SKM-1 (cell line): ENCODE results near the gene SPOUT1.

Experiments
- DNase-seq: peaks from one replicate; lab custom pipeline; 2025; ENCODE audit not compliant: unreplicated experiment; lab: John Stamatoyannopoulos, UW

Gene SPOUT1

DNA sequence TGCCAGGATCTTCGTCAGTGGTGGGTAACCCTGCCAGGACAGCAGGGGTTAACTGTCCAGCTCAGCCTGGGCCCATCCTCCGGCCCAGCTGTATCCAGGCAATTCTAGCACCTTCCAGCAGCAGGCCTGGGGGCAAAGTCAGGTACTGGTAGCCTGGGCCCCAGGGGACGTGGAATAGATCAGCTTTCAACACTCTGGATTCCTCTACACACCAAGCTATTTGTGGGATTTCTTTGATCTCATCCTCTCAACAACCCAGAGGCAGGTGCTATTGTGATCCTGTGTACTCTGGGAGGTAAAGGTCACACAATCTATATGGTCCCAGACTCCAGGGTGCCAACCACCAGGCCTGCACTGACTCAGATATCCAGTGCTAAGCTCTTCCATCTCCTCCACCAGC lies 8.7 kb upstream of the SPOUT1 start:
- no peak for DNase-seq

DNA sequence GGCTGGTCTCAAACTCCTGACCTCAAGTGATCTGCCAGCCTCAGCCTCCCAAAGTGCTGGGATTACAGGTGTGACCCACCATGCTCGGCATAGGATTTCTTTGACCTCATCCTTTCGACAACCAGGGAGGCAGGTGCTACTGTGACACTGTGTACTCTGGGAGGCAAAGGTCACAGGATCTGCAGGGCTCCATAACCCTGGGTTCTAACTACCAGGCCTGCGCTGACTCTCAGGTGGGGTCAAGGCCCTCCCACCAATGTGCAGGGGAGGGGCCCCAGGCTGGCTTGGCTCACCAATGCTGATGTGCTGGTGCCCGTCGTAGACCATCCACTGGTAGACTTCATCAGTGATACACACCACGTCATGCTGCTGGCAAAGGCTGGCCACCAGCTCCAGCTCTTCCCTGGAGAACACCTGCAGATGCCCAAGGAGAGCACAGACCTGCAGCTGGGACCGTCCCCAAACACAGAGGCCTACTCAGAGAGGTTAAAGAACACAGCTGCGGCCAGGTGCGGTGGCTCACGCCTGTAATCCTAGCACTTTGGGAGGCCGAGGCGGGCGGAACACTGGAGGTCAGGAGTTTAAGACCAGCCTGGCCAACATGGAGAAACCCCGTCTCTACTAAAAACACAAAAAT lies 7.0 kb upstream of the SPOUT1 start:
- no peak for DNase-seq

DNA sequence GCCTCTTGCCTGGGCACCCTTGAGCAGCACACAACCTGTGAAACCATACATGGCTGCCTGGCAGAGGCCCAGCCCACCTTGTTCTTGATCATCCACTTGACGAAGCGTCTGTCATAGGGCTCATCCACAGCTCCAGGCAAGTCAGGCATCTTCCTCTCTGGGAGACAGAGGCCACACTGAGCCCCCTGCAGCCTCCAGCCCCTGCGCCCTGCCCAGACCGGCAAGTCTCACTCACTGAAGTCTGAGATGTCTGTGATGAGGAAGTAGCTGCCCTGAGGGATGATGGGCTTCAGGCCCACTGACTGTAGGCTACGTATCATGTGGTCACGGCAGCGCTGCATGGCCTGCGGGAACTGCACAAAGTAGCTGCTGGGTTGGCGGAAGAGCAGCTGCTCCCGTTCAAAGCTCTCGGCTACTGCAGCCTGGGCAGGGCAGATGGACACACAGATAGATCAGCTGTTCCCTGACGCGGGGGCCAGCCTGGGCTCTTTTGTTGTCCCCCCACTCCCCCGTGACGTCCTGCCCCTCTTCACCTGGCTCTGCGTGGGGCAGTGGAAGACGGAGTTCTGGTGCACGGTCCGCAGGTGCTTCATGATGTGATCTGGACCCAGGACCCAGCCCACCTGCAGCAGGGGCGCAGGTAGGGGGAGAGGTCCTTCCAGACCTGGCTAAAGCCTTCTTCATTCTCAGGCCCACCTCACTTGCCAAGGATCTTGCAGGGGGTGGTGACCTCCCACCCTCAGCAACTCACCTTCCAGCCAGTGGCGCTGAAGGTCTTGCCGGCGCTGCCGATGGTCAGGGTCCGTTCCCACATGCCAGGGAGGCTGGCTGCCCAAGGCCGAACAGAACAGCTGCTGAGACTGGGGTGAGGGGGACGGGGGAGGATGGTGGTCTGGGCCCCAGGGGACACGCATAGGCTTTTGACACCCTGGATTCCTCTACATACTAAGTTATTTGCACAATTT lies 5.9 kb upstream of the SPOUT1 start:
- no peak for DNase-seq

DNA sequence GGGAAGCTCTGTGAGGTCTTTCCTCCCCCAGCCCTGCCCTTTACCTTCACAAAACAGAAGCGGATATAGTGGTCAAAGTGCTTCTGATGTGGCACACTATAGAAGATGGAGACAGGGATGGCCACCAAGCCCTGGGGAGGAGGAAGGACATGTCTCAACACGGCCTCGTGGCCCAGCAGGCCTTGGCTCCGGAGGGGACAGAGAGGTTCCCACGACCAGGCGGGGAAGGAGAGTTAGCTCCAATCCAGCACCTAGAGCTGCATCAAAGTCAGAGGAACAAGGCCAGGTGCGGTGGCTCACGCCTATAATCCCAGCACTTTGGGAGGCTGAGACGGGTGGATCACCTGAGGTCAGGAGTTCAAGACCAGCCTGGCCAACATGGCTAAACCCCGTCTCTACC lies 4.1 kb upstream of the SPOUT1 start:
- DNase-seq = no peak

DNA sequence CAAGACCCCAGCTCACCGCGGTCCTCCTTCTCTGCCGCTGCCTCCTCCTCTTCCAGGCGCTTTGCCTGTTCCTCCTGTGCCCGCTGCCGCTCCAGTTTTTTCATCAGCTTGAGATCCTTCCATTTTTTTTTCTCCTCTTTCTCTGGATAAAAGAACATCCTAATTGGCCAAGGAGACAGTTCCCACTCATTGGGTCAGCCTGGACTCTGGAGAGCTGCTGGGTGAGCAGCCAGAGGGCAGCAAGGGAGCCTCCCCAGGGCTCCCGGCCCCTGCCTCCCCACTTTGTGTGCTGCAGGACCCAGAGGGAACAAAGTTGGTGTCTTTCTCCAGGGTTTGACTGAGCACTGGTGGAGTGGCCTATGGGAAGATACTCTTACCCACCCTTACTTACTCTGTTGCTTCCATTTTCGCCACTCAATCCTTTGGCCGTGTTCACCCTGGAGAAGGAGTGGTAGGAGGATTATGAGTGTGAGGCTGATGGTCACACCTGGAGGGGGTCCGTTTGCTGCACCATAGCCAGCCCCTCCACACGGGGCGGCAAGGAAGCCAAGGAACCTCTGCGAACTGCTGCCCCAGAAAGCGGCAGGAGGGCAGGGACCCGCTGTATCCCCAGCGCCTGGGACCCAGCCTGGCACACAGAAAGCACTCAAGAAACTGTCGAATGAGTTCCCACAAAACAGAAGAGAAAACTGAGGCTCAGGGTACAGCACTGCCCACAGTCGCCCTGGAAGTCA lies 708 bp downstream of the SPOUT1 start:
- DNase-seq = no peak

DNA sequence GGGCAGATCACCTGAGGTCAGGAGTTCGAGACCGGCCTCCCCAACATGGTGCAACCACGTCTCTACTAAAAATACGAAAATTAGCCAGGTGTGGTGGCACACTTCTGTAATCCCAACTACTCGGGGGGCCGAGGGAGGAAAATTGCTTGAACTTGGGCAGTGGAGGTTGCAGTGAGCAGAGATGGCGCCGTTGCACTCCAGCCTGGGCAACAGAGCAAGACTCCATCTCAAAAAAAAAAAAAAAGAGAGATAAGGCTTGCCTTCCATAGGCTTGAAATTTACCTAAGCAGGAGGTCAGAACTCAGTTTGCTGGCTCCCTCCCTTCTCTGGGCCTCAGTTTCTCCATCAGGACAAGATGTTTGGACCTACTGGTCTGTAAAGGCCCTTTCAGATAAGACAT lies 1.3 kb downstream of the SPOUT1 start:
- DNase-seq = no peak

DNA sequence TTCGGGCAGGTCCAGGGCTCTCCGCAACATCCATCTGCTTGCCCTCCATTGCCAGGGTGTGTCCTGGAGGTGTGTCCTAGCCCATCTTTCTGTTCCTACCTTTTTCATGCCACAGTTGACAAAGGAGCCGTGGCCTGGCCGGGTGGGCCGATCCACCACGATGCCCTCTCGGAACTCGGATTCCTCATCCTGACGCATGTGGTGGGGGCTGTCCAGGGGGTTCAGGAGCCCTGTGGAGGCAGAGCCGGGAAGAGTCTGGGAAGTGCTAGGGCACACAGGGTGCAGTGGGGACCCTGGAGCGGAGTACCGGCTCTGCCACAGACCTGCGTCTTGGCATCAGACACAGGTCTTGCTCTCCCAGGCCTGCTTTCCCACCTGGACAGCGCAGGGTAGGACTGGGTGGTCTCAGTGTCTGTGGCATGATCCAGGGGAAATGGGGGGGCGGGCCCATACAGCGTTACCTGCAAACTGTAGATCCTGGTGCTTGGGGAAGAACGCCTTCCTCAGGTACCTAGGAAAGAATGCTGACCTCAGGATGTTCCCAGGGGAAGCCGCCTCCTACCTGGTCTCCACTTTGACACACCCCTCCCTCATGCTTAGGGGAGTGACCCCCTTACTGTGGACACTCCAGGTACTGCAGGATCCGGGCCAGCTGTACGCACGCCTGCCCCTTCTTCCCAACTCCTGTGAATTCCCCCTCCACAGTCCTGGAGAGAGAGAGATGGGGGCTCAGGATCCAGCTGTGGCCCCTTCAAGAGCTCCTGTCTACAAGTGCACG lies 3.5 kb downstream of the SPOUT1 start:
- DNase-seq = no peak

DNA sequence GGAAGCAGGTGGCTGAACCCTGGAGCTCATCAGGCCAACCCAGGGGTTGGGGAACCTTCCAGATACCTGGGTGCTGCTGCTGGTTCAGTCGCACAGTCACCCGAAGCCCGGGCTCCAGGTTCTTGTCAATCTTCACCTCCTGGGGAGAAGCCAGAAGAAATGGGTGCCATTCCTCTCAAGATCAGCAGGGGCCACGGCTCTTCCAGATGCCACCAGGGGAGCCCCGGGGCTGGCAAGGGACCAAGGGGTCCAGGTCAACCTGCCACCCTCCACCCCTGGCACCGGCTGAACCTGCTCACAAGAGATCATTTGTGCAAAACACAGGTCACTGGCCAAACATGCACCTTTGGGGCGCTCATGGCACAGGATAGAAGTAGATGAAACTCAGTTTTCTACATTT lies 4.7 kb downstream of the SPOUT1 start:
- no peak for DNase-seq

DNA sequence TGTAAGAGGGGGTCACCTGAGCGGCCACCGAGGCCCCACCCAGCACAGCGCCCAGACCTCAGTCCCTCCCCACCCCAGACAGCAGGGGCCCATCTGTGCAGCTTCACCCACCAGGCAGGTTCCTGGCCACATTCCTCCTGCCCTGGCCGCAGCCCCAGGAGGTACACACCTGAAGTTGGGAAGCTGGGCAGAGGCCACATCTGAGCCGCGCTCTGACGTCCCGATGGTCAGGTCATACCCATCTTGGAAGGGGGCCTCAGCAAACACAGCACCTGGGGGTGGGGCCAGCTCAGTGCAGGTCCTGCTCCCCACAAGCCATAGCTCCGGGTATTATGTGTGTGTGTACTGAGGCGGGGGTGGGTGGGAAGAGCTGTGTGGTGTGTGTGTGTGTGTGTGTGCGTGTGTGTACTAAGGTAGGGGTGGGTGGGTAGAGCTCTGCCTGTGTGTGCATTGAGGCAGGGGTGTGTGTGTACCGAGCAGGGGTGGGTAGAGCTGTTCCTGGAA lies 5.6 kb downstream of the SPOUT1 start:
- DNase-seq = no peak

DNA sequence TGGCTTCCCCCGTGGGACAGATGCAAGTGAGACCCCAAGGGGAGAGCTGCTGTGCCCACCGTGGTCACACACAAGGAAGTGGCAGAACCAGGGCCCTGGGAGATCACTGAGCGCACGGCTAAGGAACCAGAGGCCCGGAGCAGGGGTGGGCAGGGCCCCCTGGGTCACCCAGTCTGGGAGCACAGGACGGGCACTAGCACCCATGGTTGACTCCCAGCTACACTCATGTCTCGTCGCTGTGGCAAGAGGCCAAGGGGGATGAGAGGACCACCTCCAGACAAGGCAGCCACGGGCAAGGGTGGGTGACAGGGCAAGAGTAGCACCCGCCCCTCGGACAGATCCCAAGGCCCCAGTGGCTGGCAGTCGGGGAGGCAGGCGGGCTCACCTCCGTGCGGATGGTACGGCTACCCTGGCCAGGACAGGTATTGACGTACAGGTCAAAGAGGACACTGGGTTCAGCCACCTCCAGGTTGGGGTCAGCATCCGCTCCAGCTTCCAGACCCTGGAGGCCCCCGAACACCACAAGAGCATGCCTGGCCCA lies 6.2 kb downstream of the SPOUT1 start:
- no peak for DNase-seq

DNA sequence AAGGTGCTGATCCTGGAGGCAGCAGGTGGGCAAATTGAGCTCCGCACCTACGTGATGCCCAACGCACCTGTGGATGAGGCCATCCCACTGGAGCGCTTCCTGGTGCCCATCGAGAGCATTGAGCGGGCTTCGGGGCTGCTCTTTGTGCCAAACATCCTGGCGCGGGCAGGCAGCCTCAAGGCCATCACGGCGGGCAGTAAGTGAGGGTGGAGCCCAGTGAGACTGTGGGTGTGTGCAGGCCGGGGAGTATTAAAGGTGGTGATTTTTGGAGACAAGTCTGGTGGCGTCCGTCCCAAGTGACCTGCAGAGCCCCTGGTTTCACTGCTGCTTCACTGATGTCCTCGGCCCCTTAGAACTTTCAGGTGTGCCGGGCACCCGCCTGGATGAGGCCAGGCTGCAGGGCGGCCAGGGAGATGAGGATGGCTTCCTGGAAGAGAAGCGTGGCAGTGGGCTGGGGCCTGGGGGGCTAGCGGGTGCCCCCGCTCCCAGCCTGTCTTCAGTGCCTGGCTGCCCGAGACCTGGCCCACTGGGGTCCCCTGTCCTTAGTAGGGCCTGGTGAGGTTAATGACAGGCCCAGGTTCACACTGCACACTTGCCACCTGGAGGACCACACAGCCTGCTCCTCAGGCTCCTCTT lies 7.1 kb downstream of the SPOUT1 start:
- no peak for DNase-seq

DNA sequence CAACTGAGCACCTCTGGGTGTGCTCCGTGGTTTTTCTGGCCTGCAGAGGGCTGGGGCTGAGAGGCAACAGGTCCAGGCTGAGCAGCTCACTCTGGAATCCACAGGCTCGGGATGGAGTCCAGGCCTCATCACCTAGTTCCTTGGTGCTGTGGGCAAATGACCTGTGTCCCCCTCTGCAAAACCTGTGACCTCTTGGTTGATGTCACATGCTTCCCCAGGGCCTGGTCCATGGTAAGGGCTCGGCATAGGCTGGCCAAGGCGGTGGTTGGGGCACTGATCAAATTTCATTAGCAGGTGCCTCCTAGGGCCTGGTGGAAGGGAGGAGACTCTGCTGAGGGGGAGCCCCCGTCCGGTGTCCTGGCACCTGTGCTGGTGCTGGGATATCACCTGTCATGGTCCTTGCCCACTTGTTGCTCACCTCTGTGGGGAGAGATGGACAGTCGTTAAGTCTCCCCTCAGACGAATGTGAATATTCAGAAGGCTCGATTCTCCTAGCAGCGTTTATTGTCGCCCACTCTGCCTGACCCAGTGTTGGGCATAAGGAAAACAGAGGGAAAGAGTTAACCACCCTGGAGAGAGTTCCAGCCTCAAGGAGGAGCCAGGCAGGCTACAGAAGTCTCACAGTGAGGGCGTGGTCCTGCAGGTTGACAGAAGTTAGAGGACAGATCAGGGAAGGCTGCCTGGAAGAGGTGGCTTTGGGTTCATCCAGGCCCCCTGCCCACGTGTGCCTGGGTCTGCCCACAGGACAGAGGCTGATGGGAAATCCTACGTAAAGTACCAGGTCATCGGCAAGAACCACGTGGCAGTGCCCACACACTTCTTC lies 7.8 kb downstream of the SPOUT1 start:
- no peak for DNase-seq

DNA sequence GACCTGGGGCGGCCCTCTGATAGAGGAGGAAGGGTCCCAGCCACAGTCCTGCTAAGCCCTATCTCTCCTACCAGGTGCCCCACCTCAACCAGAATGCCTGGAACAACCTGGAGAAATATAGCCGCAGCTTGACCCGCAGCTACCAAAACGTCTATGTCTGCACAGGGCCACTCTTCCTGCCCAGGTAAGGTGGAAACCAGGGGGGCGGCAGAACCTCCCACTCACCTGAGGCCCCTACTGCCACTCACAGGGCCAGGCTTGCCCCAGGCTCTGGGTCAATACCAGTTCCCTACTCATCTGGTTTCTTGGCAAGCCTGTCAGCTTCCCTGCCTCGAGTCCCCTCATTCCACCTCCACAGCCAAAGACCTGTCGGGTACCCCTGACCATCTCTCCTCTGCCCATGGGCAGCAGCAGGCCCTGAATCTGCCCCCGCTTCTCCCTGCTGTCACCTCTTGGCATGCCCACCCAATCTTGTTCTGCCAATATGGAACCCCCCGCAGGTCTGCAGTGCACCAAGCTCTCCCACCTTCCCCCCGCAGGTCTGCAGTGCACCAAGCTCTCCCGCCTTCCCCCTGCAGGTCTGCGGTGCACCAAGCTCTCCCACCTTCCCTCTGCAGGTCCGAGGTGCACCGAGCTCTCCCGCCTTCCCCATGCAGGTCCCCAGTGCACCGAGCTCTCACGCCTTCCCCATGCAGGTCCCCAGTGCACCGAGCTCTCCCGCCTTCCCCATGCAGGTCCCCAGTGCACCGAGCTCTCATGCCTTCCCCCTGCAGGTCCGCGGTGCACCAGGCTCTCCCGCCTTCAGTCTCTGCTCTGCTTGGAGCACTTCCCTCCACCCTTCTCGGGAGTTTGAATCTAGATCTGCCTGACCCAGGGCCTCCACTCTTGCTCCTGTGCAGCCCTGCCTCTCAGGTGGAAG lies 8.7 kb downstream of the SPOUT1 start:
- DNase-seq = no peak

DNA sequence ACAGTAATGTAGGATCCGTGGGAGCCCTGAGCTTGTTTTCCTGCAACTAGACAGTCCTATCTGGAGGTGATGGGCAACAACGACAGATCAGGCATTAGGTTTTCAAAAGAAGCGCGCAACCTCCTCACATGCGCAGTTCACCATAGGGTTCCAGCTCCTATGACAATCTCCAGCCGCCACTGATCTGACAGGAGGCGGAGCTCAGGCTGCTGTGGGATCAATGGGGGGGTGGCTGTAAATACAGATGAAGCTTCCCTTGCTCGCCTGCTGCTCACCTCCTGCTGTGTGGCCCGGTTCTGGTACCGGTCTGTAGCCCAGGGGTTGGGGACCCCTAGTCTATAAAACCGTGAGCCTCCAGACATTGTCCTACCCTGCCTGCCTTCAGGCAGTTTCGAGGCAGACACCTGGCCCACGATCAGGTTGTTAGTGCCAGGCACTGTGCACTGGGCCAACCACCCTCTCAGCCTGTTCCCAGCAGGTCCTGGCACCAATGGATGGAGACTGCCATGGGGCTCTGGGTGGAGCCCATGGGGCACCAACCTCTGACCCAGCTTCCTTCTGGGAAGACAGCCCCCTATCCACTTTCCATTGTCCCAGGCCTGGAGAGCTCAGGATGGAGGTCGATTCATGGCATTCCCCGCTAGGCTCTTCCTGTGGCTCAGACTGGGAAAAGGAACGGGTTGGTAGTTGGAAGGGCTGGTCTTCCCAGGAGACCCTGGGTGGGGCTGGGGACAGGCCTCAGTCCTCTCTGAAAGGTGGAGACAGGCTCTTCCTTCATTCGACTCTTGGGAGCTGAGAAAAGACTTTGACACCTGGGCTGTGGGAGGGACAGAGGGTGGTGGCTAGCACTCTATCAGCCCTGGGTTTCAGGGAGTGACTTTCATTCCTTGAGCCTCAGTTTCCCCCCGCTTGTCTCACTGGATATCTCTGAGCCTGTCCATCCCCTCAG lies 9.6 kb downstream of the SPOUT1 start:
- DNase-seq = no peak

DNA sequence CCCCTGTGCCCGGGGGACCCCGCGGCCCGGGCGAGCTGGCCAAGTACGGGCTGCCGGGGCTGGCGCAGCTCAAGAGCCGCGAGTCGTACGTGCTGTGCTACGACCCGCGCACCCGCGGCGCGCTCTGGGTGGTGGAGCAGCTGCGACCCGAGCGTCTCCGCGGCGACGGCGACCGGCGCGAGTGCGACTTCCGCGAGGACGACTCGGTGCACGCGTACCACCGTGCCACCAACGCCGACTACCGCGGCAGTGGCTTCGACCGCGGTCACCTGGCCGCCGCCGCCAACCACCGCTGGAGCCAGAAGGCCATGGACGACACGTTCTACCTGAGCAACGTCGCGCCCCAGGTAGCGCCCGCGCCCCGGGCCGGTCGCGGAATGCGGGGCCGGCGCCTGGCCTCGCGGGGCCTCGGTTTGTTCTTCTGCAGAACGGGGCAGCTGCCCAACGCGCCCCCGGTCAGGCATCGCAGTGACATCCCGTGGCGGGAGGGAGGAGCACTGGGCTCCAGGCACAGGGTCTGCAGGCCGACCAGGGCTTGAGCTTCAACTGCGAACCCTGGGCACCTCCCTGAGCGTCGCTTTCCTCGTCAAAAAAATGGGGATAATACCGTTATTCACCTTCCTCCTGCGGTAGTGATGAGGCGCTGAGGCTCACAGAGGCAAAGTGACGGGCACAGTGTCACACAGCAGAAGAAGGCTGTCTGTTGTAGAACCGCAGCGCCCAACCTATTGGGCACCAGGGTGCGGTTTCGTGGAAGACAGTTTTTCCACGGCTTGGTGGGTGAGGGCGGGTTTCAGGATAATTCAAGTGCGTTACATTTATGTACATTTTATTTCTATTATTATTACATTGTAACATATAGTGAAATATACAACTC lies 10.5 kb downstream of the SPOUT1 start:
- DNase-seq = no peak
